Retinal pigment epithelial cell (primary cell): ENCODE measurements around the gene ABCC1.

Experiments
- DNase-seq: peaks from one replicate; pipeline ENCODE4 v3.0.0-alpha.2; 2010; ENCODE audit warnings: low read depth
- H3K4me3 ChIP-seq: 2 replicates; pipeline ENCODE4 v1.5.1; 2011; ENCODE audit warnings: mild to moderate bottlenecking, low read length, control low read depth, moderate library complexity
- TF ChIP-seq, protein P1 (sequence below): conservative IDR thresholded peaks from 2 replicates; pipeline ENCODE4 v1.5.1; 2011; ENCODE audit warnings: low read depth, low read length, control low read depth, inconsistent platforms

ABCC1 gene

DNA sequence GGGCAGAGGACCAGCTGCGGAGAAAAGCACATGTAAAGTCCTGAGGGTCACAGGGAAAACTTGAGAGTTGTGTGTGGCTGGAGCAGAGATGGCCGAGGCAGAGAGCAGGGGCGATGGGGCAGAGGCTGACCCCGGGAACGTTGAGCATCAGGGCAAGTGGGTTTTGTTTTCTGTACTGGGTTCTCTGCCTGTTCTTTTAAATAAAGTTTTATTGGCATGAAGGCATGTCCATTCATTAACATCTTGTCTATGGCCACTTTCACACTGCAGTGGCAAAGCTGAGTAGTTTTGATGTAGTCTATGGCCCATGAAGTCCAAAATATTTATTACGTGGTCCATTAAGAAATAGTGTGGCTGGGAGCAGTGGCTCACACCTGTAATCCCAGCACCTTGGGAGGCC lies 64.4 kb downstream of the ABCC1 start:
- H3K4me3 ChIP-seq: no peak overlapping the region
- DNase-seq: no peak
- TF ChIP-seq, protein P1, sequence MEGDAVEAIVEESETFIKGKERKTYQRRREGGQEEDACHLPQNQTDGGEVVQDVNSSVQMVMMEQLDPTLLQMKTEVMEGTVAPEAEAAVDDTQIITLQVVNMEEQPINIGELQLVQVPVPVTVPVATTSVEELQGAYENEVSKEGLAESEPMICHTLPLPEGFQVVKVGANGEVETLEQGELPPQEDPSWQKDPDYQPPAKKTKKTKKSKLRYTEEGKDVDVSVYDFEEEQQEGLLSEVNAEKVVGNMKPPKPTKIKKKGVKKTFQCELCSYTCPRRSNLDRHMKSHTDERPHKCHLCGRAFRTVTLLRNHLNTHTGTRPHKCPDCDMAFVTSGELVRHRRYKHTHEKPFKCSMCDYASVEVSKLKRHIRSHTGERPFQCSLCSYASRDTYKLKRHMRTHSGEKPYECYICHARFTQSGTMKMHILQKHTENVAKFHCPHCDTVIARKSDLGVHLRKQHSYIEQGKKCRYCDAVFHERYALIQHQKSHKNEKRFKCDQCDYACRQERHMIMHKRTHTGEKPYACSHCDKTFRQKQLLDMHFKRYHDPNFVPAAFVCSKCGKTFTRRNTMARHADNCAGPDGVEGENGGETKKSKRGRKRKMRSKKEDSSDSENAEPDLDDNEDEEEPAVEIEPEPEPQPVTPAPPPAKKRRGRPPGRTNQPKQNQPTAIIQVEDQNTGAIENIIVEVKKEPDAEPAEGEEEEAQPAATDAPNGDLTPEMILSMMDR: no peak

DNA sequence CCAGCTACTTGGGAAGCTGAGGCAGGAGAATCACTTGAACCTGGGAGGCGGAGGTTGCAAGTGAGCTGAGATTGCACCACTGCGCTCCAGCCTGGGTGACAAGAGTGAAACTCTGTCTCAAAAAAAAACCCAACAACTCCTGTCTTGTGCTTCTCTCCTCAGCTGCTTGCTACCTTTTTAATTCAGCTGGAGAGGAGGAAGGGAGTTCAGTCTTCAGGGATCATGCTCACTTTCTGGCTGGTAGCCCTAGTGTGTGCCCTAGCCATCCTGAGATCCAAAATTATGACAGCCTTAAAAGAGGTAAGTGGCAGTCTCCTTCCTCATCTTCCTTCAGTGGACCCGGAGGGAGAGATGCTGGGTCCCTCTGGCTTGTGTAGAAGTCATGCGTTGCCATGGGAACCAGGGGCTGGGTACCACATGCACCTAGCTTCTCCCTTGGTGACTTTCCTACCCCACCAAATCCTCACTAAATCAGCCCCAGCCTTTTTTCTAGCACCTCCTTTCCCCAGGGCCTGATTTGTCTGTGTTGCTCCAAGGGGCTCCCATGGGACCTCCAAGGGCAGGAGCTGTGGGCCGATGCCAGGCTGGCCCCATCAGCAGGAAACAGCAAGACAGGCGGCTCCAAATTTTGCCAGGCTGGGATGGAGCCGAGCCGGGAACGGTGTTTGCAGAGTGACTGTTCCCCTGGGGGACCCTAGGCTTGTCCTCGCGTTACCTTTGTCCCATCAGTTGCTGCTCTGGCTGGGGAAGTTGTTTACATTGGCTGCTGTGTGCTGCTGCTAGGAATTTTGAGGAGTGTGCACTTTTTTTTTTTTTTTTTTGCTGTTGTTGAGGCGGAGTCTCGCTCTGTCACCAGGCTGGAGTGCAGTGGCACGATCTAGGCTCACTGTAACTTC lies 65.2 kb downstream of the ABCC1 start:
- no peak overlapping the region for H3K4me3 ChIP-seq
- DNase-seq: no peak

GRCh38 chr16:16015849-16016248 lies 66.4 kb downstream of the ABCC1 start:
- no peak overlapping the region for H3K4me3 ChIP-seq
- TF ChIP-seq, protein P1: no peak
- DNase-seq: no peak

More for the DNA sequence above, 65.2 kb downstream of the ABCC1 start:
- TF ChIP-seq, protein P1: no peak

GRCh38 chr16:16016388-16016964 lies 67.1 kb downstream of the ABCC1 start:
- TF ChIP-seq, protein P1: no peak
- no peak for DNase-seq
- no peak overlapping the region for H3K4me3 ChIP-seq

GRCh38 chr16:16017812-16018211 lies 68.4 kb downstream of the ABCC1 start:
- no peak for DNase-seq
- H3K4me3 ChIP-seq: no peak overlapping the region
- TF ChIP-seq, protein P1: no peak

GRCh38 chr16:16018705-16019104 lies 69.3 kb downstream of the ABCC1 start:
- TF ChIP-seq, protein P1: no peak
- H3K4me3 ChIP-seq: no peak overlapping the region
- no peak for DNase-seq

GRCh38 chr16:16019488-16019887 lies 70.1 kb downstream of the ABCC1 start:
- no peak for DNase-seq
- no peak overlapping the region for H3K4me3 ChIP-seq
- TF ChIP-seq, protein P1: no peak
